ENCODE measurements around the gene BORCS5.
"Not testable (repeated sequence)": the region's sequence is repeated elsewhere in the genome, so short reads cannot be mapped to it uniquely, and the experiment has no call there.

Gene BORCS5

GRCh38 chr12:12398026-12398859 lies 41.4 kb downstream of the BORCS5 start:
- H3K4me3 ChIP-seq (ENCODE audit: low read depth in 1 of 2, low read length in 2 of 2): no peak overlapping the region
- H3K4me1 ChIP-seq (ENCODE audit: control insufficient read depth in 1 of 2, insufficient read depth in 2 of 2, low read length in 2 of 2): peaks cover 0 to 5% of the 10 kb centered on the region in 2 donors
- peak overlapping the region; percentile 76 for H3K27ac ChIP-seq (ENCODE audit: low read length)
- H3K9me3 ChIP-seq (ENCODE audit: control insufficient read depth in 1 of 2, low read length in 2 of 2): no peaks in the 10 kb centered on the region
- no peaks in the 10 kb centered on the region for H3K27me3 ChIP-seq (ENCODE audit: low read depth, low read length)
- no peaks in the 10 kb centered on the region for H3K36me3 ChIP-seq (ENCODE audit: control insufficient read depth in 1 of 2, insufficient read depth in 2 of 2, low read length in 2 of 2)

- Histone ChIP-seq H3K27me3 (ENCODE audit: low read depth, low read length) (no peaks in the 10 kb centered on the region), H3K9me3 (ENCODE audit: control insufficient read depth in 1 of 2, low read length in 2 of 2) (no peaks in the 10 kb centered on the region), H3K4me3 (ENCODE audit: low read depth in 1 of 2, low read length in 2 of 2) (no peak overlapping the region), H3K27ac (ENCODE audit: low read length) (no peak overlapping the region), H3K4me1 (ENCODE audit: control insufficient read depth in 1 of 2, insufficient read depth in 2 of 2, low read length in 2 of 2) (peaks cover 0 to 5% of the 10 kb centered on the region in 2 donors), H3K36me3 (ENCODE audit: control insufficient read depth in 1 of 2, insufficient read depth in 2 of 2, low read length in 2 of 2) (no peaks in the 10 kb centered on the region)
These were observed 42.3 kb downstream of the BORCS5 start for GRCh38 chr12:12399161-12399560.

DNA sequence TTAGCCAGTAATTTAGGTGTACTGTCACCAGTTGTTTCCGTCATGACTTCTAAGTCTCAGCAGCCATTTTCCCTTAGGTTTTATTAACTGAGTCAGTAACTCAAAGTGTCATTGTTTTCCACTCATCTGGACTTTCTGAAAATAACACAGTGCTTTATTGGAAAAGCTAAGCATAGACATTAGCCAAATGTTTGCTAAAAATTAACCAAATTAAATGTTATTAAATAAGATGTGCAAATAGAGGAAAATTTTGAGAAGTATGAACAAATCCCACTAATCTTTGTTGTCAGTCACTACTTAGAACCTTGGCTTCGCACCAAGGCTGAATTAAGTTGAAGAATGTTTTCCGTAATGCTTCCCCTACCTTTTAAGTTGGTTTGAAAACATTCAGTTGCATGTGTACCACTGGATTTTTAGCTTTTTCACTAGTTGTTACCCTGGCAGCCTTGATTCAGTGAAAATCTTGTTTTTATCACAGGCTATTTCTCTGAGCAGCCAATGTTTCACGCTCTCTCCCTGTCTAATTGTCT lies 43.0 kb downstream of the BORCS5 start:
- no peaks in the 10 kb centered on the region for H3K9me3 ChIP-seq (ENCODE audit: control insufficient read depth in 1 of 2, low read length in 2 of 2)
- no peaks in the 10 kb centered on the region for H3K27me3 ChIP-seq (ENCODE audit: low read depth, low read length)
- H3K4me3 ChIP-seq (ENCODE audit: low read depth in 1 of 2, low read length in 2 of 2): no peak overlapping the region
- H3K36me3 ChIP-seq (ENCODE audit: control insufficient read depth in 1 of 2, insufficient read depth in 2 of 2, low read length in 2 of 2): no peaks in the 10 kb centered on the region
- H3K27ac ChIP-seq (ENCODE audit: low read length): no peak overlapping the region
- peaks cover 0 to 5% of the 10 kb centered on the region in 2 donors for H3K4me1 ChIP-seq (ENCODE audit: control insufficient read depth in 1 of 2, insufficient read depth in 2 of 2, low read length in 2 of 2)

GRCh38 chr12:12400793-12401192 lies 43.9 kb downstream of the BORCS5 start:
- Histone ChIP-seq H3K27ac (ENCODE audit: low read length) (no peak overlapping the region), H3K4me1 (ENCODE audit: control insufficient read depth in 1 of 2, insufficient read depth in 2 of 2, low read length in 2 of 2) (peaks cover 0 to 5% of the 10 kb centered on the region in 2 donors), H3K36me3 (ENCODE audit: control insufficient read depth in 1 of 2, insufficient read depth in 2 of 2, low read length in 2 of 2) (no peaks in the 10 kb centered on the region), H3K27me3 (ENCODE audit: low read depth, low read length) (no peaks in the 10 kb centered on the region), H3K9me3 (ENCODE audit: control insufficient read depth in 1 of 2, low read length in 2 of 2) (no peaks in the 10 kb centered on the region), H3K4me3 (ENCODE audit: low read depth in 1 of 2, low read length in 2 of 2) (no peak overlapping the region)

DNA sequence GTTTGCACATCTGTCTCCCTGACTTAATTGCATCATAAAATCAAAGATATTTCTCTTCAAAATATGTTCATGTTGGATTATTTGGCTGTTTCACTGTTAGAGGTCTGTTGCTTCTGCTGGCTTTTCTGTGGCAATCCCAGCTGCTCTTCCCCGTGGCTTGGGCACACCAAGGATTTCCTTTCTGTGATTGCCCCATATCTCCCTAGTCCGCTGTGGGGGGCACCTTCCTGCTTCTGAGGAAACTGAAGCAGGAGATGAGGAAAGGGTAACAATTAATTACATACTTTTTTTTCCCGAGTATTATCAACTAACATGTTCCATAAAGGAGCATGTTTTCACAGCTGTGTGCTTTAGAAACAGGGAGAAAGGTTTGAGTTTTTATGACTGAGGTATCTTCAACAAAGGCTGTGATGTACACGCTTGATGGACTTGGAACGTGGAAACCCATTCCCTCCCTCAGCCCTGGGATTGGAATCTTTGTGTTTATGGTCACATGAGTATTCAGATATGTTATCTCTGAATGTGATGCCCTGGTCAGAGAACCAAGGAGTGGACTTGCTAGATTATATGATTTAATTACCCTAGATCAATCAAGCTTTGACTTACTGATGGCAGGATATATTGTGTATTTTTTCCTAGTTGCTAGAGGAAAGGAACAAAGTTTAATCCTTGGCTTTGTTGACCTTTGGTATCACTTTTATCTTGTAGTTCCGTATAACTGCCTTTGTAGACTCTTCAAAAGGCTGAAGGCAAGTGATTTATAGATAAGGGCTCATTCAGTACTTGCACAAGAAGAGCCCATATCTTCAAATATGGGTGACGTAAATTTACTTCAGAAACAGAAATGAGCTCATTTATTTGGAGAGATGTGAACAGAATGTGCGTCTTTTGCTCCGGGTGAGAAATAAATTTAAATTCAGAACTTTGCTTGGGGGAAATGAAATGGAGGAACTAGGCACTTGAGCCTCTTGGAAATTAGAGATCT lies 46.7 kb downstream of the BORCS5 start:
- H3K9me3 ChIP-seq (ENCODE audit: control insufficient read depth in 1 of 2, low read length in 2 of 2): no peaks in the 10 kb centered on the region
- no peaks in the 10 kb centered on the region for H3K4me1 ChIP-seq (ENCODE audit: control insufficient read depth in 1 of 2, insufficient read depth in 2 of 2, low read length in 2 of 2)
- peak overlapping the region; percentile 53 for H3K27ac ChIP-seq (ENCODE audit: low read length)
- no peaks in the 10 kb centered on the region for H3K27me3 ChIP-seq (ENCODE audit: low read depth, low read length)
- no peaks in the 10 kb centered on the region for H3K36me3 ChIP-seq (ENCODE audit: control insufficient read depth in 1 of 2, insufficient read depth in 2 of 2, low read length in 2 of 2)
- no peak overlapping the region for H3K4me3 ChIP-seq (ENCODE audit: low read depth in 1 of 2, low read length in 2 of 2)

GRCh38 chr12:12404297-12404696 lies 47.4 kb downstream of the BORCS5 start:
- Histone ChIP-seq H3K27ac (ENCODE audit: low read length) (peak overlapping the region; percentile 24), H3K9me3 (ENCODE audit: control insufficient read depth in 1 of 2, low read length in 2 of 2) (no peaks in the 10 kb centered on the region), H3K4me3 (ENCODE audit: low read depth in 1 of 2, low read length in 2 of 2) (no peak overlapping the region), H3K27me3 (ENCODE audit: low read depth, low read length) (no peaks in the 10 kb centered on the region), H3K36me3 (ENCODE audit: control insufficient read depth in 1 of 2, insufficient read depth in 2 of 2, low read length in 2 of 2) (no peaks in the 10 kb centered on the region), H3K4me1 (ENCODE audit: control insufficient read depth in 1 of 2, insufficient read depth in 2 of 2, low read length in 2 of 2) (no peaks in the 10 kb centered on the region)

- H3K9me3 ChIP-seq (ENCODE audit: control insufficient read depth in 1 of 2, low read length in 2 of 2): no peaks in the 10 kb centered on the region
- H3K27ac ChIP-seq (ENCODE audit: low read length): peak overlapping the region; percentile 41
- no peaks in the 10 kb centered on the region for H3K4me1 ChIP-seq (ENCODE audit: control insufficient read depth in 1 of 2, insufficient read depth in 2 of 2, low read length in 2 of 2)
- H3K27me3 ChIP-seq (ENCODE audit: low read depth, low read length): no peaks in the 10 kb centered on the region
- H3K4me3 ChIP-seq (ENCODE audit: low read depth in 1 of 2, low read length in 2 of 2): no peak overlapping the region
- H3K36me3 ChIP-seq (ENCODE audit: control insufficient read depth in 1 of 2, insufficient read depth in 2 of 2, low read length in 2 of 2): no peaks in the 10 kb centered on the region
These were observed 49.0 kb downstream of the BORCS5 start for GRCh38 chr12:12405882-12406281.

- Histone ChIP-seq H3K4me1 (ENCODE audit: control insufficient read depth in 1 of 2, insufficient read depth in 2 of 2, low read length in 2 of 2) (no peaks in the 10 kb centered on the region), H3K4me3 (ENCODE audit: low read depth in 1 of 2, low read length in 2 of 2) (no peak overlapping the region), H3K27me3 (ENCODE audit: low read depth, low read length) (no peaks in the 10 kb centered on the region), H3K27ac (ENCODE audit: low read length) (no peak overlapping the region), H3K9me3 (ENCODE audit: control insufficient read depth in 1 of 2, low read length in 2 of 2) (no peaks in the 10 kb centered on the region), H3K36me3 (ENCODE audit: control insufficient read depth in 1 of 2, insufficient read depth in 2 of 2, low read length in 2 of 2) (no peaks in the 10 kb centered on the region)
These were observed 49.9 kb downstream of the BORCS5 start for GRCh38 chr12:12406762-12407161.

DNA sequence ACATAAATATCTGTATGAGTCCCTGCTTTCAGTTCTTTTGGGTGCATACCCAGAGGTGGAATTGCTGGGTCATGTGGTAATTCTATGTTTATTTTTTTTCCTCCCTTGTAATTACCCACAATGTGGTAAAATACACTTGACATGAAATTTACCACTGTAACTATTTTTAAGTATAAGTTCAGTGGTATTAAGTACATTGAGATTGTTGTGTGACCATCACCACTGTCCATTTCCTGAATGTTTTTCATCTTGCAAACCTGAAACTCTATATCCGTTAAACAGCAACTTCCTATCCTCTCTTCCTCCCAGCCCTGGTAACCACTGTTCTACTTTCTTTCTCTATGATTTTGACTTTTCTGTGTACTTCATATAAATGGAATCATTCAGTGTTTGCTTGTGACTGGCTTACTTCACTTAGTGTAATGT lies 51.4 kb downstream of the BORCS5 start:
- H3K4me3 ChIP-seq (ENCODE audit: low read depth in 1 of 2, low read length in 2 of 2): no peak overlapping the region
- H3K27me3 ChIP-seq (ENCODE audit: low read depth, low read length): no peaks in the 10 kb centered on the region
- no peaks in the 10 kb centered on the region for H3K9me3 ChIP-seq (ENCODE audit: control insufficient read depth in 1 of 2, low read length in 2 of 2)
- no peaks in the 10 kb centered on the region for H3K36me3 ChIP-seq (ENCODE audit: control insufficient read depth in 1 of 2, insufficient read depth in 2 of 2, low read length in 2 of 2)
- no peak overlapping the region for H3K27ac ChIP-seq (ENCODE audit: low read length)
- no peaks in the 10 kb centered on the region for H3K4me1 ChIP-seq (ENCODE audit: control insufficient read depth in 1 of 2, insufficient read depth in 2 of 2, low read length in 2 of 2)

DNA sequence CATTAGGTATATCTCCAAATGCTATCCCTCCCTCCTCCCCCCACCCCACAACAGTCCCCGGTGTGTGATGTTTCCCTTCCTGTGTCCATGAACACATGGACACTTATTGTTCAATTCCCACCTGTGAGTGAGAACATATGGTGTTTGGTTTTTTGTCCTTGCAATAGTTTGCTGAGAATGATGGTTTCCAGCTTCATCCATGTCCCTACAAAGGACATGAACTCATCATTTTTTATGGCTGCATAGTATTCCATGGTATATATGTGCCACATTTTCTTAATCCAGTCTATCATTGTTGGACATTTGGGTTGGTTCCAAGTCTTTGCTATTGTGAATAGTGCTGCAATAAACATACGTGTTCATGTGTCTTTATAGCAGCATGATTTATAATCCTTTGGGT lies 52.5 kb downstream of the BORCS5 start:
- not testable (repeated sequence) for H3K27ac ChIP-seq (ENCODE audit: low read length); H3K27me3 ChIP-seq (ENCODE audit: low read depth, low read length); H3K4me1 ChIP-seq (ENCODE audit: control insufficient read depth in 1 of 2, insufficient read depth in 2 of 2, low read length in 2 of 2); H3K36me3 ChIP-seq (ENCODE audit: control insufficient read depth in 1 of 2, insufficient read depth in 2 of 2, low read length in 2 of 2); H3K4me3 ChIP-seq (ENCODE audit: low read depth in 1 of 2, low read length in 2 of 2); H3K9me3 ChIP-seq (ENCODE audit: control insufficient read depth in 1 of 2, low read length in 2 of 2)

DNA sequence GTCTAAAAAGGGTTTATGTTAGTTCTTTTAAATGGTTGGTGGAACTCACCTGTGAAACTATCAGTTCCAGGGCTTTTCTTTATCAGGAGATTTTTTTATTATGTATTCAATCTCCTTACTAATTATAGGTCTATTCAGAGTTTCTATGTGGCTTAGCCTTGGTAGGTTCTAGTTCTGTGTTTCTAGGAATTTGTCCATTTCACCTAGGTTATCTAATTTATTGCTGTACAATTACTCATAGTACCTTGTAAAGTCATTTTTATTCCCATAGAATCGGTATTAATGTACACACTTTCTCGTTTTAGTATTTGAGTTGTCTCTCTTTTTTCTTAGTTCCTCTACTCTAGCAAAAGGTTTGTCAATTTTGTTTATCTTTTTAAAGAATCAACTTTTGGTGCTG lies 59.0 kb downstream of the BORCS5 start:
- no peaks in the 10 kb centered on the region for H3K9me3 ChIP-seq (ENCODE audit: control insufficient read depth in 1 of 2, low read length in 2 of 2)
- no peaks in the 10 kb centered on the region for H3K36me3 ChIP-seq (ENCODE audit: control insufficient read depth in 1 of 2, insufficient read depth in 2 of 2, low read length in 2 of 2)
- H3K4me1 ChIP-seq (ENCODE audit: control insufficient read depth in 1 of 2, insufficient read depth in 2 of 2, low read length in 2 of 2): no peaks in the 10 kb centered on the region
- H3K27me3 ChIP-seq (ENCODE audit: low read depth, low read length): no peaks in the 10 kb centered on the region
- H3K27ac ChIP-seq (ENCODE audit: low read length): no peak overlapping the region
- H3K4me3 ChIP-seq (ENCODE audit: low read depth in 1 of 2, low read length in 2 of 2): no peak overlapping the region

Measured in muscle layer of duodenum (tissue), 2 donors.